Measurements from ENCODE around the gene CLSTN3.
A peak's percentile ranks its signal among the peaks of the same experiment; 100 is the strongest.

The CLSTN3 gene

GRCh38 chr12:7129872-7130691, at the start of gene CLSTN3:
CLSTN3 (plus strand) TSS chr12:7130371; CDS start chr12:7130649, 278 bp downstream.
- Mint-ChIP-seq H3K4me3 (peak within 1 kb of the TSS; percentile 96), H3K4me1 (peaks cover 36% of the 10 kb centered on the region), H3K27me3 (no peaks in the 10 kb centered on the region)

GRCh38 chr12:7081037-7081436, 49.1 kb upstream of the CLSTN3 start:
- Mint-ChIP-seq H3K27me3 (no peaks in the 10 kb centered on the region), H3K4me1 (no peaks in the 10 kb centered on the region), H3K27ac (no peak overlapping the region), H3K4me3 (no peak overlapping the region), H3K36me3 (no peaks in the 10 kb centered on the region), H3K9me3 (peaks cover 6% of the 10 kb centered on the region)

More at GRCh38 chr12:7129872-7130691, at the start of gene CLSTN3:
- Mint-ChIP-seq H3K9me3 (no peaks in the 10 kb centered on the region), H3K27ac (peak within 1 kb of the TSS; percentile 84), H3K36me3 (no peaks in the 10 kb centered on the region)

GRCh38 chr12:7083125-7083524, 47.0 kb upstream of the CLSTN3 start:
- H3K27me3 Mint-ChIP-seq = no peaks in the 10 kb centered on the region
- H3K4me1 Mint-ChIP-seq = no peaks in the 10 kb centered on the region
- no peak overlapping the region for H3K4me3 Mint-ChIP-seq
- H3K36me3 Mint-ChIP-seq = no peaks in the 10 kb centered on the region
- H3K9me3 Mint-ChIP-seq = peaks cover 6% of the 10 kb centered on the region
- no peak overlapping the region for H3K27ac Mint-ChIP-seq

DNA sequence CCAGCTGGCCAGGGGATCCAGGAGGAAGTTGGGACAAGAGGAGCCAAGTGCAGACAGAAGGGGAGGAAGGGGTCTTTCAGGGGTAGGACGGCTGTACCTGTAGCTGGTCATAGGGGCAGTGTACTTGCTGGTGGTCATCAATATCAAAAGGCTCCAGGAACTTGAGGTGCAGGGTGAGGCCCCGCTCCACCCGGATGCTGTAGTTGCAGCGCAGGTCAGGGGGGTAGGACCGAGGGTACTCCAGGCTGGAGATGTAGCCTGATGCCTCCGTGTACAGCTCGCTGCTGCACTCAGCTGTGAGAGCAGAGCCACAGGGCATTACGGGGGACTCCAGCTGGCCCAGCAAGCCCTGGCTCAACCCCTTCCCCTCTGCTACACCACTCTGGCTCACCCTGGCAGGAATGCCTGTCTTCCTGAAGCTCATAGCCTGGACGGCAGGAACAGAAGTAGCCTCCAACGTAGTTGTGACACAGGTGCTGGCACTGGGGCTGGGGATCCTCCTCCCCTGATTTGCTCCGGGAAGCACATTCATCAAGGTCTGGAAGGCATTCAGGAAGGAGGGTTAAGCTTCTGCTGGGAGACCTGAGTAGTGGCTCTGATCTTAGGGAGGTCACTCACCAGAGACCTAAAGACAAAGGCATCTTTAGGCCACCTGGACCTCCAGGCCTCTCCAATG, 40.8 kb upstream of the CLSTN3 start:
- no peaks in the 10 kb centered on the region for H3K27me3 Mint-ChIP-seq
- no peak overlapping the region for H3K27ac Mint-ChIP-seq
- H3K36me3 Mint-ChIP-seq = no peaks in the 10 kb centered on the region
- H3K4me1 Mint-ChIP-seq = peaks cover 10% of the 10 kb centered on the region
- H3K9me3 Mint-ChIP-seq = no peaks in the 10 kb centered on the region
- no peak overlapping the region for H3K4me3 Mint-ChIP-seq

DNA sequence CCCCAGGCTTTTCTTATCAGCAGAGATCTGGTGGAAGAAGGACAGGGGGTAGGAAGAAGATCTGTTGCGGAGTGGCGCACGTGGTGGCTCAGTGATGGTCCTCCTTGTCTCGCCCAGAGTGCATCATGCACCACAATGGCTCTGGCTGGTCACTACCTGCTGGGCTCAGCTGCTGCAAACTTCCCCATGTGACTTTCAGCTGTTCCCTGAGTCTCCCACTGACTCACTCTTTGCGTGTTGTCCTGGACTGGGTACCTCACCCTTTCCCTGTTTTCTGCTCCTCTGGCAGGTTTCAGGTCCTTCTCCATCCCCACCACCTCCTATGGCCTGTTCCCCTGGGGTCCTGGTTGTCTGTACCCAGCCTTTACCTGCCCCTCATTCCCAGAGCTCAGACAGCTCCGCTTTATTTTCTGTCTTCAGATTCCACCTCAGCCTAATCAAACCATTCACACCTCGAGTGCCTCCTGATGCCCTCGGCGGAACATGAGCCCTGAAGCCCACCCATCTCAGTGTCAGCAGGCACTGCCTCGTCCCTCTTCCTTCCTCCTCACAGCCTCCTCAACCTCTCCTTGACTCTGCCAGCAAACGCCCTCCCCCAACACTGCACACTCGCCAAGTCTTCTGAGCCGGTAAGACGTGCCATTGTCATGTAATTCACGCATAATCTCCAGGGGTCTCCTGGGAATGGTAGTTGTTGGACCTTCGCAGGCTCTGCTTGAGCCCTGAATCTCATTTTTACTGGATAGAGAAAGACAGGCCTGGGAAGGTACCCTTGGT, 39.8 kb upstream of the CLSTN3 start:
- no peaks in the 10 kb centered on the region for H3K9me3 Mint-ChIP-seq
- H3K27ac Mint-ChIP-seq = no peak overlapping the region
- H3K4me1 Mint-ChIP-seq = peaks cover 10% of the 10 kb centered on the region
- H3K27me3 Mint-ChIP-seq = no peaks in the 10 kb centered on the region
- no peak overlapping the region for H3K4me3 Mint-ChIP-seq
- no peaks in the 10 kb centered on the region for H3K36me3 Mint-ChIP-seq

GRCh38 chr12:7091171-7091570, 39.0 kb upstream of the CLSTN3 start:
- Mint-ChIP-seq H3K4me3 (peak overlapping the region; percentile 30), H3K9me3 (no peaks in the 10 kb centered on the region)

DNA sequence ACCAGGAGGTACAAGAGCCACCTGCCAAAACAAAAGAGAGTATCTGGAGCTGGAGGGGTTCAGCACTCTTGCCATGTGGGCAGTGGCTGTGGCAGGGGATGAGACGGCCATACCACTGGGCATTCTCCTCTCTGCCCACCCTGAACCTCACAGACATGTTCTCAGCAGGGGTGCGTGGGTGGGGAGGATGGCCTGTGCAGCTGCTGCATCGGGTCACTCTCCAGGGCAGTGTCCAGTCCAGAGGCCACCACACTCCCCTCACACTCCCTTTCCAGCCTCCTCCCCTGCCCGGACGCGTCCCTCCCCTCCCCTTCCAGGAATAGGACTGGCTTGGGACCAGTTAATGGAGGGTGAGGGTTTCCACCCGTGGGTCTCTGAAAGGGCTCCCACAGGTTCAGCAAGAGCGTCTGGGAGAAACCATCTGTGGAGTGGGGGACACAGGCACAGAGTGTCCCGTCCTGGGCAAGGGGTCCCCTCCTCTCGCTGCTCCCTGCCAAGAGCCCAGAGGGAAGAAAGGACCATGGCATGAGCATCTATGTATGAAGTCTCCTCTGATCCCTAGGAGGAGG, 38.4 kb upstream of the CLSTN3 start:
- peaks cover 10% of the 10 kb centered on the region for H3K4me1 Mint-ChIP-seq
- H3K27me3 Mint-ChIP-seq = no peaks in the 10 kb centered on the region
- no peaks in the 10 kb centered on the region for H3K36me3 Mint-ChIP-seq
- H3K9me3 Mint-ChIP-seq = no peaks in the 10 kb centered on the region
- no peak overlapping the region for H3K27ac Mint-ChIP-seq
- H3K4me3 Mint-ChIP-seq = peak overlapping the region; percentile 85

More at GRCh38 chr12:7091171-7091570, 39.0 kb upstream of the CLSTN3 start:
- Mint-ChIP-seq H3K27me3 (no peaks in the 10 kb centered on the region), H3K36me3 (no peaks in the 10 kb centered on the region), H3K4me1 (peaks cover 10% of the 10 kb centered on the region), H3K27ac (no peak overlapping the region)

GRCh38 chr12:7092229-7092985, 37.8 kb upstream of the CLSTN3 start, which contains the start of gene C1R:
C1R (minus strand) TSS chr12:7092445; CDS start chr12:7092388, 57 bp downstream.
- Mint-ChIP-seq H3K27ac (peak within 1 kb of the TSS; percentile 90), H3K4me3 (peak within 1 kb of the TSS; percentile 85), H3K4me1 (peaks cover 10% of the 10 kb centered on the region), H3K27me3 (no peaks in the 10 kb centered on the region), H3K9me3 (no peaks in the 10 kb centered on the region), H3K36me3 (no peaks in the 10 kb centered on the region)

GRCh38 chr12:7092986-7093460, 37.1 kb upstream of the CLSTN3 start:
- Mint-ChIP-seq H3K27ac (no peak overlapping the region), H3K36me3 (no peaks in the 10 kb centered on the region), H3K27me3 (no peaks in the 10 kb centered on the region)

DNA sequence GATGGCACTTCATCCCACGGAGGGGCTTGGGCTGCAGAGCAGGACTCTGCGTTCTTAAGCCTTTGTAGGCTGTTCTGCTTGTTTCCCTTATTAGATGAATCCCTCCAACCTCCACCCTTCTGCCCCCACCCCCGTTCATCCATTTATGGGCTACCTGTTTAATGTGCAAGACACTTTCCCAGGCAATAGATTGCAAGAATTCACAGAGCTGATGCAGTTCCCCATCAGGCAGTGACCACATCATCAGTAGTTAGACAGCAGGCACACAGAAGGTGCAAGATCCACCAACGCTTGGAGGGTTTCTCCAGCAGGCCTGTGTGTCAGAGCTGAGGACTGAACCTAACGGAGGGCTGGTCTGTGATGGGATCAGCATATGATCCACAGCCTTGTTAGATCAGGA, 36.7 kb upstream of the CLSTN3 start:
- Mint-ChIP-seq H3K9me3 (no peaks in the 10 kb centered on the region), H3K27ac (no peak overlapping the region), H3K36me3 (no peaks in the 10 kb centered on the region), H3K4me3 (no peak overlapping the region), H3K4me1 (peaks cover 10% of the 10 kb centered on the region), H3K27me3 (no peaks in the 10 kb centered on the region)

More at GRCh38 chr12:7092986-7093460, 37.1 kb upstream of the CLSTN3 start:
- Mint-ChIP-seq H3K4me1 (peaks cover 10% of the 10 kb centered on the region), H3K4me3 (no peak overlapping the region), H3K9me3 (no peaks in the 10 kb centered on the region)

DNA sequence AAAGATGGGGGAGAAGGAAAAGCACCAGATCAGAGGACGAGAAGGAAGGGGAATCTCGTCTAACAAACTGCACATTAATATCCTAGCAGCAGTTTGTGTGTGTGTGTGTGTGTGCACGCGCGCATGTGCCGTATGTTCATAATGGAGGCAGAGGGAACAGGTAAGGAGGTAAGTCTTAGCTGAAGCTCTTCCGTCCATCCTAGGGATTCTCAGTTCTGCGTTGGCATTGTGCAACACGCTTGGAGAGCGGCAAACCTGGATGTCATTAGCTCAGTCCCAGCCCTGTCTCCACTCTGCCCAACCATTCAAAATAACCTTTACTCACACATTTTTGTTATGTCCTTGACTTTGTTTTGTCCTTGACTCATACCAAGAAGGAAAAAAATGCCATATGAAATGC, 36.3 kb upstream of the CLSTN3 start:
- Mint-ChIP-seq H3K27me3 (no peaks in the 10 kb centered on the region), H3K4me1 (peaks cover 10% of the 10 kb centered on the region), H3K36me3 (no peaks in the 10 kb centered on the region), H3K9me3 (no peaks in the 10 kb centered on the region), H3K27ac (no peak overlapping the region), H3K4me3 (no peak overlapping the region)

DNA sequence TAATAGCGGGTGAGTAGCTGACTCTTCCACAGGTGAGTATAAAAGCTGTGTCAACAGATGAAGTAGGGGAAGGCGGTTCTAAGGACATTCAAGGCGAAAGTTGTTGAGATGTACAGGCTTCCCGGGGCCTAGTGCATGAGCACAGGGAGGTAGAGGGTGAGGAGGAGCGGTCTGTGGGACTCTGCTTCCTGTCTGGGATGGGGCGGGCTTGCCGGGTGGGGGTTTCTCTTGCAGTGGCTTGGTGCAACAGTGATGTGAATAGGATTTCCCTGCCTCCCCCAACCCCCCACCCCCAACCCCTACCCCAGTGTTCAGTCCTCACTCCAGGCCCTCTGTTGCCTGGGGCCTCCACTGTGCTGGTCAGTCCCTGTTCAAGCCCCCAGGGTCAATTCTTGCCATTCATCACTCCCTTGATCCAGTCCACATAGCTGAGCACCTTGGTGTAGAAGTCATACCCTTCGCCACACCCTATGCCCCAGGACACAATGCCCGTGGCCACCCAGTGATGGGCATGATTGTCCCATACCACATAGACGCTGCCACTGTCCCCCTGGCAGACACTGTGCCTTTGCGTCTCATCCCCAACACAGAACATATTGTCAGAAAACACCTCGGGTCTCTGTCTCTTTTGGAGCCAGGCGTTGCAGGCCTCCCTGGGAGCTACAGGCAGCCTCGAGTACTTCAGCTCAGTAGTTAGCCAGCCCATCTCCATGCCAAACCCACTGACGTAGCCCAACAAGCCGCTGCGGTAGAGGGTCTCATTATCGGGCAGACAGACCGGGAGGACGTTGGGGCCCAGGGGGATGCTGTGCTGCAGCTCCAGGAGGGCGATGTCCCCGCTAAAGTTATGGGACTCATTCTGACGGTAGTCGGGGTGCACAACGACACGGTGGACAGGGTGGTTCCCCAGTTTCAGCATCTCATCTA, 33.9 kb upstream of the CLSTN3 start:
- peaks cover 4% of the 10 kb centered on the region for H3K36me3 Mint-ChIP-seq
- H3K27me3 Mint-ChIP-seq = no peaks in the 10 kb centered on the region
- no peak overlapping the region for H3K4me3 Mint-ChIP-seq
- no peaks in the 10 kb centered on the region for H3K9me3 Mint-ChIP-seq
- H3K27ac Mint-ChIP-seq = no peak overlapping the region
- H3K4me1 Mint-ChIP-seq = peaks cover 10% of the 10 kb centered on the region

DNA sequence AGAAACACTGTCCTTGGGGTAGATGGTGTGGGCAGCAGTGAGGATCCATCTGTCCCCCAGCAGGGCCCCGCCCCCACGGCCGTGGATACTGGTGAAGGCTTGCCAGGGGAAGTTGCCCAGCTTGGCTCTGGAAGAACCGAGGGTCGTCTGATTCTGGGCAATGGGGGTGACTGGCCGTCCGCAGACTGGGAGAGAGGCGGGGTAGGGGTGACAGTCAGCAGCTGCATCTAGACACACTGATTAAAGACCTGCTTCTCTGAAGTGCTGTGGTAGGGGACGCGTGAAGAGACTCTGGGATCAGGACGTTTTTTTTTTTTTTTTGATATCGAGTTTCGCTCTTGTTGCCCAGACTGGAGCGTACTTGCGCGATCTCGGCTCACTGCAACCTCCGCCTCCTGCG, 33.2 kb upstream of the CLSTN3 start:
- Mint-ChIP-seq H3K27me3 (no peaks in the 10 kb centered on the region), H3K4me1 (peaks cover 7% of the 10 kb centered on the region), H3K9me3 (no peaks in the 10 kb centered on the region), H3K27ac (no peak overlapping the region), H3K4me3 (no peak overlapping the region), H3K36me3 (peaks cover 4% of the 10 kb centered on the region)

All from activated naive CD4-positive, alpha-beta T cell treated with anti-CD3 and anti-CD28 coated beads, Interleukin-2, amount 50 U/mL, for 24 hours (primary cell).